SK-N-SH treated with all-trans-retinoic acid at 6 μM for 48 hours (cell line): ENCODE measurements around the gene TP53INP2.

ENCODE experiments used
- ATAC-seq: fragments of 200-7000 bp; cut with Tn5 transposase; 3 replicates; pipeline ENCODE4 v1.9.1; 2020; ENCODE audit warnings: mild to moderate bottlenecking, moderate library complexity
- ARNTL ChIP-seq: fragments of 450-650 bp; formaldehyde crosslinking; IDR thresholded peaks from 2 replicates; pipeline ENCODE4 v1.5.0; 2020; ENCODE audit warnings: low read depth, mild to moderate bottlenecking, moderate library complexity, borderline replicate concordance
- CSDC2 ChIP-seq: fragments of 250-450 bp; sonication (Bioruptor Pico); IDR thresholded peaks from 2 replicates; pipeline ENCODE4 v1.5.0; 2020; ENCODE audit warnings: mild to moderate bottlenecking, moderate library complexity
- ESRRG ChIP-seq: fragments of 250-450 bp; sonication (Bioruptor Pico); IDR thresholded peaks from 2 replicates; pipeline ENCODE4 v1.6.1; 2021; ENCODE audit warnings: mild to moderate bottlenecking
- GLIS3 ChIP-seq: fragments of 250-450 bp; sonication (Bioruptor Pico); IDR thresholded peaks from 2 replicates; pipeline ENCODE4 v1.5.0; 2020; ENCODE audit warnings: mild to moderate bottlenecking, moderate library complexity
- ISL1 ChIP-seq: fragments of 250-450 bp; sonication (Bioruptor Pico); IDR thresholded peaks from 2 replicates; pipeline ENCODE4 v2.1.2; 2022; ENCODE audit warnings: mild to moderate bottlenecking, moderate library complexity
- PPARA ChIP-seq: fragments of 250-450 bp; sonication (Bioruptor Pico); IDR thresholded peaks from 2 replicates; pipeline ENCODE4 v1.5.0; 2020; ENCODE audit warnings: mild to moderate bottlenecking, borderline replicate concordance
- RARB ChIP-seq: fragments of 250-450 bp; sonication (Bioruptor Pico); IDR thresholded peaks from 2 replicates; pipeline ENCODE4 v1.8.0; 2021; ENCODE audit warnings: mild to moderate bottlenecking, moderate library complexity
- TCF4 ChIP-seq: fragments of 250-450 bp; sonication (Bioruptor Pico); IDR thresholded peaks from 2 replicates; pipeline ENCODE4 v1.8.0; 2021; ENCODE audit warnings: mild to moderate bottlenecking, moderate library complexity, borderline replicate concordance
- TOX ChIP-seq: fragments of 250-450 bp; sonication (Bioruptor Pico); IDR thresholded peaks from 2 replicates; pipeline ENCODE4 v1.8.0; 2021; ENCODE audit warnings: mild to moderate bottlenecking, moderate library complexity, borderline replicate concordance
- ZC3H10 ChIP-seq: fragments of 250-450 bp; sonication (Bioruptor Pico); IDR thresholded peaks from 2 replicates; pipeline ENCODE4 v1.5.1; 2021; ENCODE audit warnings: mild to moderate bottlenecking, moderate library complexity
- ZFP3 ChIP-seq: fragments of 250-450 bp; sonication (Bioruptor Pico); IDR thresholded peaks from 2 replicates; pipeline ENCODE4 v1.5.0; 2020; ENCODE audit warnings: mild to moderate bottlenecking, moderate library complexity
- ZFP30 ChIP-seq: fragments of 450-650 bp; formaldehyde crosslinking; IDR thresholded peaks from 2 replicates; pipeline ENCODE4 v1.5.0; 2022; ENCODE audit warnings: mild to moderate bottlenecking, moderate library complexity
- ZNF565 ChIP-seq: fragments of 450-650 bp; formaldehyde crosslinking; conservative IDR thresholded peaks from 2 replicates; pipeline ENCODE4 v1.5.0; 2020; ENCODE audit warnings: low read depth, mild to moderate bottlenecking, moderate library complexity
- ZNF70 ChIP-seq: fragments of 450-650 bp; formaldehyde crosslinking; IDR thresholded peaks from 2 replicates; pipeline ENCODE4 v1.5.0; 2020; ENCODE audit warnings: mild to moderate bottlenecking, moderate library complexity
- ZNF8 ChIP-seq: fragments of 450-650 bp; formaldehyde crosslinking; IDR thresholded peaks from 2 replicates; pipeline ENCODE4 v1.5.0; 2020; ENCODE audit warnings: mild to moderate bottlenecking, moderate library complexity
- TF ChIP-seq, protein P1 (sequence below): fragments of 250-450 bp; sonication (Bioruptor Pico); IDR thresholded peaks from 2 replicates; pipeline ENCODE4 v1.5.0; 2020; ENCODE audit warnings: mild to moderate bottlenecking, moderate library complexity
- TF ChIP-seq, protein P2 (sequence below): fragments of 250-450 bp; sonication (Bioruptor Pico); IDR thresholded peaks from 2 replicates; pipeline ENCODE4 v1.5.1; 2021; ENCODE audit warnings: mild to moderate bottlenecking, moderate library complexity
- TF ChIP-seq, protein P3 (sequence below): fragments of 250-450 bp; sonication (Bioruptor Pico); IDR thresholded peaks from 2 replicates; pipeline ENCODE4 v1.5.1; 2020; ENCODE audit warnings: low read depth, mild to moderate bottlenecking, moderate library complexity
- TF ChIP-seq, protein P4 (sequence below): fragments of 250-450 bp; sonication (Bioruptor Pico); IDR thresholded peaks from 2 replicates; pipeline ENCODE4 v1.8.0; 2021; ENCODE audit warnings: low read depth, mild to moderate bottlenecking, moderate library complexity, borderline replicate concordance

The TP53INP2 gene

DNA sequence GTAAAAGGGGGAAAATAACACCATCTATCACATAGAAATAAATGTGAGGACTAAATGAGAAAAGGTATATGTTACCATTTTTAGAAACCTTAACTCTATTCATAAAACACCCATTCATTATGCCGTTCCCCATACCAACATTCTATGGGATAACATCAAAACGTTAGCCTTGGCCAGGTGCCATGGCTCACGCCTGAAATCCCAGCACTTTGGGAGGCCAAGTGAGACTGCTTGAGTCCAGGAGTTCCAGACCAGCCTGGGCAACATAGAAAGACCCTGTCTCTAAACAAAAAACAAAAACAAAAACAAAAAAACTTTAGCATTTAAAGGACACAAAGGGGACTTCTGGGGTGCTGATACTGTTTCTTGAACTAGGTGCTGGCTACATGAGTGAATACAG, 28.6 kb upstream of the TP53INP2 start:
- TF ChIP-seq ZNF70 (CRISPR knock-in tag) (no peak), ARNTL (CRISPR knock-in tag) (no peak), ESRRG (CRISPR knock-in tag) (no peak), ZNF565 (no peak), PPARA (CRISPR knock-in tag) (no peak), ZFP3 (no peak), GLIS3 (CRISPR knock-in tag) (no peak), TCF4 (CRISPR knock-in tag) (no peak), ZFP30 (CRISPR knock-in tag) (no peak), ZNF8 (no peak), RARB (CRISPR knock-in tag) (no peak)
- TF ChIP-seq, protein P1, sequence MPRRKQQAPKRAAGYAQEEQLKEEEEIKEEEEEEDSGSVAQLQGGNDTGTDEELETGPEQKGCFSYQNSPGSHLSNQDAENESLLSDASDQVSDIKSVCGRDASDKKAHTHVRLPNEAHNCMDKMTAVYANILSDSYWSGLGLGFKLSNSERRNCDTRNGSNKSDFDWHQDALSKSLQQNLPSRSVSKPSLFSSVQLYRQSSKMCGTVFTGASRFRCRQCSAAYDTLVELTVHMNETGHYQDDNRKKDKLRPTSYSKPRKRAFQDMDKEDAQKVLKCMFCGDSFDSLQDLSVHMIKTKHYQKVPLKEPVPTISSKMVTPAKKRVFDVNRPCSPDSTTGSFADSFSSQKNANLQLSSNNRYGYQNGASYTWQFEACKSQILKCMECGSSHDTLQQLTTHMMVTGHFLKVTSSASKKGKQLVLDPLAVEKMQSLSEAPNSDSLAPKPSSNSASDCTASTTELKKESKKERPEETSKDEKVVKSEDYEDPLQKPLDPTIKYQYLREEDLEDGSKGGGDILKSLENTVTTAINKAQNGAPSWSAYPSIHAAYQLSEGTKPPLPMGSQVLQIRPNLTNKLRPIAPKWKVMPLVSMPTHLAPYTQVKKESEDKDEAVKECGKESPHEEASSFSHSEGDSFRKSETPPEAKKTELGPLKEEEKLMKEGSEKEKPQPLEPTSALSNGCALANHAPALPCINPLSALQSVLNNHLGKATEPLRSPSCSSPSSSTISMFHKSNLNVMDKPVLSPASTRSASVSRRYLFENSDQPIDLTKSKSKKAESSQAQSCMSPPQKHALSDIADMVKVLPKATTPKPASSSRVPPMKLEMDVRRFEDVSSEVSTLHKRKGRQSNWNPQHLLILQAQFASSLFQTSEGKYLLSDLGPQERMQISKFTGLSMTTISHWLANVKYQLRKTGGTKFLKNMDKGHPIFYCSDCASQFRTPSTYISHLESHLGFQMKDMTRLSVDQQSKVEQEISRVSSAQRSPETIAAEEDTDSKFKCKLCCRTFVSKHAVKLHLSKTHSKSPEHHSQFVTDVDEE (CRISPR knock-in tag) = no peak
- TF ChIP-seq, protein P2, sequence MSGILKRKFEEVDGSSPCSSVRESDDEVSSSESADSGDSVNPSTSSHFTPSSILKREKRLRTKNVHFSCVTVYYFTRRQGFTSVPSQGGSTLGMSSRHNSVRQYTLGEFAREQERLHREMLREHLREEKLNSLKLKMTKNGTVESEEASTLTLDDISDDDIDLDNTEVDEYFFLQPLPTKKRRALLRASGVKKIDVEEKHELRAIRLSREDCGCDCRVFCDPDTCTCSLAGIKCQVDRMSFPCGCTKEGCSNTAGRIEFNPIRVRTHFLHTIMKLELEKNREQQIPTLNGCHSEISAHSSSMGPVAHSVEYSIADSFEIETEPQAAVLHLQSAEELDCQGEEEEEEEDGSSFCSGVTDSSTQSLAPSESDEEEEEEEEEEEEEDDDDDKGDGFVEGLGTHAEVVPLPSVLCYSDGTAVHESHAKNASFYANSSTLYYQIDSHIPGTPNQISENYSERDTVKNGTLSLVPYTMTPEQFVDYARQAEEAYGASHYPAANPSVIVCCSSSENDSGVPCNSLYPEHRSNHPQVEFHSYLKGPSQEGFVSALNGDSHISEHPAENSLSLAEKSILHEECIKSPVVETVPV (CRISPR knock-in tag) = no peak
- no peak for ATAC-seq

GRCh38 chr20:34675993-34676641, 28.0 kb upstream of the TP53INP2 start:
- peak; percentile 88 for TF ChIP-seq ZFP3
- no peak for TF ChIP-seq TCF4 (CRISPR knock-in tag)
- TF ChIP-seq, all 23 proteins: peak for 1

GRCh38 chr20:34676642-34677373, 27.3 kb upstream of the TP53INP2 start, which contains the start of gene PIGU:
Gene PIGU (minus strand): TSS chr20:34677092. CDS start chr20:34677085, 7 bp downstream.
- TF ChIP-seq PPARA (CRISPR knock-in tag) (no peak), RARB (CRISPR knock-in tag) (no peak), TOX (no peak), ZC3H10 (CRISPR knock-in tag) (no peak), ISL1 (CRISPR knock-in tag) (no peak), ZFP3 (no peak), ZNF8 (no peak), CSDC2 (CRISPR knock-in tag) (no peak)
- TF ChIP-seq, protein P3, sequence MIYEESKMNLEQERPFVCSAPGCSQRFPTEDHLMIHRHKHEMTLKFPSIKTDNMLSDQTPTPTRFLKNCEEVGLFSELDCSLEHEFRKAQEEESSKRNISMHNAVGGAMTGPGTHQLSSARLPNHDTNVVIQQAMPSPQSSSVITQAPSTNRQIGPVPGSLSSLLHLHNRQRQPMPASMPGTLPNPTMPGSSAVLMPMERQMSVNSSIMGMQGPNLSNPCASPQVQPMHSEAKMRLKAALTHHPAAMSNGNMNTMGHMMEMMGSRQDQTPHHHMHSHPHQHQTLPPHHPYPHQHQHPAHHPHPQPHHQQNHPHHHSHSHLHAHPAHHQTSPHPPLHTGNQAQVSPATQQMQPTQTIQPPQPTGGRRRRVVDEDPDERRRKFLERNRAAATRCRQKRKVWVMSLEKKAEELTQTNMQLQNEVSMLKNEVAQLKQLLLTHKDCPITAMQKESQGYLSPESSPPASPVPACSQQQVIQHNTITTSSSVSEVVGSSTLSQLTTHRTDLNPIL (CRISPR knock-in tag) = no peak
- TF ChIP-seq, protein P4, sequence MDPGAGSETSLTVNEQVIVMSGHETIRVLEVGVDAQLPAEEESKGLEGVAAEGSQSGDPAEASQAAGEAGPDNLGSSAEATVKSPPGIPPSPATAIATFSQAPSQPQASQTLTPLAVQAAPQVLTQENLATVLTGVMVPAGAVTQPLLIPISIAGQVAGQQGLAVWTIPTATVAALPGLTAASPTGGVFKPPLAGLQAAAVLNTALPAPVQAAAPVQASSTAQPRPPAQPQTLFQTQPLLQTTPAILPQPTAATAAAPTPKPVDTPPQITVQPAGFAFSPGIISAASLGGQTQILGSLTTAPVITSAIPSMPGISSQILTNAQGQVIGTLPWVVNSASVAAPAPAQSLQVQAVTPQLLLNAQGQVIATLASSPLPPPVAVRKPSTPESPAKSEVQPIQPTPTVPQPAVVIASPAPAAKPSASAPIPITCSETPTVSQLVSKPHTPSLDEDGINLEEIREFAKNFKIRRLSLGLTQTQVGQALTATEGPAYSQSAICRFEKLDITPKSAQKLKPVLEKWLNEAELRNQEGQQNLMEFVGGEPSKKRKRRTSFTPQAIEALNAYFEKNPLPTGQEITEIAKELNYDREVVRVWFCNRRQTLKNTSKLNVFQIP (CRISPR knock-in tag) = no peak
- peak; percentile 98 for ATAC-seq

More at GRCh38 chr20:34675993-34676641, 28.0 kb upstream of the TP53INP2 start:
- peak; percentile 17 for ATAC-seq

GRCh38 chr20:34680586-34681175, 23.5 kb upstream of the TP53INP2 start:
- TF ChIP-seq, protein P3 (CRISPR knock-in tag) = no peak
- TF ChIP-seq CSDC2 (CRISPR knock-in tag) = no peak
- TF ChIP-seq, protein P4 (CRISPR knock-in tag) = no peak
- ATAC-seq = no peak
